ENCODE results near the gene CFAP20DC.

Gene CFAP20DC

GRCh38 chr3:58800940-58801339 is 248.9 kb downstream of the CFAP20DC start:
- no peak for DNase-seq (ENCODE audit: low read depth in 2 of 2)

GRCh38 chr3:58800032-58800431 is 249.8 kb downstream of the CFAP20DC start:
- no peak for DNase-seq (ENCODE audit: low read depth in 2 of 2)

GRCh38 chr3:58799271-58799670 is 250.6 kb downstream of the CFAP20DC start:
- DNase-seq (ENCODE audit: low read depth in 2 of 2) = no peak

GRCh38 chr3:58798312-58798711 is 251.5 kb downstream of the CFAP20DC start:
- DNase-seq (ENCODE audit: low read depth in 2 of 2) = no peak

GRCh38 chr3:58794750-58795149 is 255.1 kb downstream of the CFAP20DC start:
- no peak for DNase-seq (ENCODE audit: low read depth in 2 of 2)

GRCh38 chr3:58793938-58794337 is 255.9 kb downstream of the CFAP20DC start:
- no peak for DNase-seq (ENCODE audit: low read depth in 2 of 2)

GRCh38 chr3:58792921-58793451 is 256.8 kb downstream of the CFAP20DC start:
- no peak for DNase-seq (ENCODE audit: low read depth in 2 of 2)

GRCh38 chr3:58789385-58789784 is 260.4 kb downstream of the CFAP20DC start:
- no peak for DNase-seq (ENCODE audit: low read depth in 2 of 2)

- no peak for DNase-seq (ENCODE audit: low read depth in 2 of 2)
Measured at GRCh38 chr3:58784888-58785287, 264.9 kb downstream of the CFAP20DC start.

GRCh38 chr3:58784425-58784824 is 265.4 kb downstream of the CFAP20DC start:
- no peak for DNase-seq (ENCODE audit: low read depth in 2 of 2)

GRCh38 chr3:58783845-58784244 is 266.0 kb downstream of the CFAP20DC start:
- DNase-seq (ENCODE audit: low read depth in 2 of 2) = no peak

GRCh38 chr3:58779934-58780333 is 269.9 kb downstream of the CFAP20DC start:
- no peak for DNase-seq (ENCODE audit: low read depth in 2 of 2)

GRCh38 chr3:58776231-58776630 is 273.6 kb downstream of the CFAP20DC start:
- no peak for DNase-seq (ENCODE audit: low read depth in 2 of 2)

GRCh38 chr3:58772462-58772861 is 277.4 kb downstream of the CFAP20DC start:
- no peak for DNase-seq (ENCODE audit: low read depth in 2 of 2)

- DNase-seq (ENCODE audit: low read depth in 2 of 2) = no peak
Measured at GRCh38 chr3:58769065-58769464, 280.8 kb downstream of the CFAP20DC start.

- no peak for DNase-seq (ENCODE audit: low read depth in 2 of 2)
Measured at GRCh38 chr3:58766587-58767282, 283.1 kb downstream of the CFAP20DC start.

GRCh38 chr3:58755150-58755549 is 294.7 kb downstream of the CFAP20DC start:
- no peak for DNase-seq (ENCODE audit: low read depth in 2 of 2)

GRCh38 chr3:58754074-58754473 is 295.8 kb downstream of the CFAP20DC start:
- no peak for DNase-seq (ENCODE audit: low read depth in 2 of 2)

GRCh38 chr3:58751882-58752567 is 297.8 kb downstream of the CFAP20DC start:
- DNase-seq (ENCODE audit: low read depth in 2 of 2) = no peak

- no peak for DNase-seq (ENCODE audit: low read depth in 2 of 2)
Measured at GRCh38 chr3:58751235-58751634, 298.6 kb downstream of the CFAP20DC start.

GRCh38 chr3:58749948-58750347 is 299.9 kb downstream of the CFAP20DC start:
- DNase-seq (ENCODE audit: low read depth in 2 of 2) = no peak

GRCh38 chr3:58748024-58748423 is 301.8 kb downstream of the CFAP20DC start:
- DNase-seq (ENCODE audit: low read depth in 2 of 2) = no peak

GRCh38 chr3:58746758-58747157 is 303.1 kb downstream of the CFAP20DC start:
- DNase-seq (ENCODE audit: low read depth in 2 of 2) = no peak
